GM19099 (cell line): Measurements from ENCODE around the gene ARHGEF25.

Source experiments
- POLR2A ChIP-seq: IDR thresholded peaks from 3 replicates; pipeline ENCODE4 v1.6.1; 2011; ENCODE audit warnings: low read depth; ENCODE audit not compliant: insufficient read length; ENCODE audit errors: extremely low read depth

ARHGEF25 gene

DNA sequence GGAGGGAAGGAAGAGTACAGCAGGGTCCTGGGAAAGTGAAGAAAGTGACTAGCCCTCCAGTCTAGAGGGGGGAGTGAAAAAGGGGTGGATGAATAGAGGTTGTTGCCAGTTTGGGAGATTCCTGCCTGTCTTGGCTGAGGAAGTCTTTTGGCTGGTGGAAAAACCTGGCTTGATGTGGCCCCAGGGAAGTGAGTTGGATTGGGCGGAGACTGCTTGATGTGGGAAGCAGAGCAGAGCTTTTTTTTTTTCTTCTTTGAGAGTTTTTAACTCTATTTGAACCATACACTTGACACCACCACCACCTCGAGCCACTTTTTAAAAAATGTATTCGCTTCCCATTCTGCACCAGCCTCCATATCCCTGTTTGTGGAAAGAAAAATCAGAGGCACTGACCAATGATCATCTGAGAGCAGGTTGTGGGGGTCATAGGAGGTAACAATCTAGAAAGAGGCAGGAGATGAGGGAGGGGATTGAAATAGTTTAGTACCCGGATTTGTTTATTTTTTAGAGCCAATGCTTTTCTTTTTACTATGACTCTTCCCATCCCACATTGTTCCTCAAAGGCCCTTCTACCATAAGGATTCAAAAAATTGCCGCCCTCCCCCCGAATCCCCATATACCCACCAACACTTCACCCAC is 7.3 kb upstream of the ARHGEF25 start:
- no peak for TF ChIP-seq POLR2A

DNA sequence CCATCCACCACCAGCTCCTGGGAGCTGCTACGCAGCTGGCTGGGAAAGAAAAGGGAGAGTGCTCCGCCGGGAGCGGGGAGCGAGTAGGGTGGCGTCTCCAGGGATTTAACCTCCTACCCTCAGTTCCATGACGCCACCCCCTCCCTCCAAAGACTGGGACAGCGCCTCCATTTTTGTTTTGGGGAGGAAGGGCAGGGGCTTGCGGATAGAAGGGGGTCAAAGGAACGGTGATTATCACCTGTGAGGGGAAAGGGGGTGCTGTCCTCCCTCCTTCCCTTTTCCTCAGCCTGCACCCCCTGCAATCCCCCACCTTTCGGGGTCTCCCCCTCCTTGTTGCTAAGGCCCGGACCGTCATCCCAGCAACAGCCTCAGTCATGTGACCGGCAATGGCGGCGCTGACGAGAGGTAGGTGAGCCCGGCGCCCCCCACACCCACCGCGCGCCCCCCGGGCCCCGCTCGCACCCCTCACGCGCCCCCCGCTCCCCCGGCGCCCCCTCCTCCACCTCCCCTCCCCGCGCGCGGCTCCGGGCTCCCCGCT is 6.7 kb upstream of the ARHGEF25 start, which contains the start of gene DTX3:
TSS of gene DTX3 (plus strand) at position 371 of the 538 bp plus-strand sequence. CDS start 1,694 bp downstream, outside the sequence.
- peak; percentile 43 for TF ChIP-seq POLR2A

DNA sequence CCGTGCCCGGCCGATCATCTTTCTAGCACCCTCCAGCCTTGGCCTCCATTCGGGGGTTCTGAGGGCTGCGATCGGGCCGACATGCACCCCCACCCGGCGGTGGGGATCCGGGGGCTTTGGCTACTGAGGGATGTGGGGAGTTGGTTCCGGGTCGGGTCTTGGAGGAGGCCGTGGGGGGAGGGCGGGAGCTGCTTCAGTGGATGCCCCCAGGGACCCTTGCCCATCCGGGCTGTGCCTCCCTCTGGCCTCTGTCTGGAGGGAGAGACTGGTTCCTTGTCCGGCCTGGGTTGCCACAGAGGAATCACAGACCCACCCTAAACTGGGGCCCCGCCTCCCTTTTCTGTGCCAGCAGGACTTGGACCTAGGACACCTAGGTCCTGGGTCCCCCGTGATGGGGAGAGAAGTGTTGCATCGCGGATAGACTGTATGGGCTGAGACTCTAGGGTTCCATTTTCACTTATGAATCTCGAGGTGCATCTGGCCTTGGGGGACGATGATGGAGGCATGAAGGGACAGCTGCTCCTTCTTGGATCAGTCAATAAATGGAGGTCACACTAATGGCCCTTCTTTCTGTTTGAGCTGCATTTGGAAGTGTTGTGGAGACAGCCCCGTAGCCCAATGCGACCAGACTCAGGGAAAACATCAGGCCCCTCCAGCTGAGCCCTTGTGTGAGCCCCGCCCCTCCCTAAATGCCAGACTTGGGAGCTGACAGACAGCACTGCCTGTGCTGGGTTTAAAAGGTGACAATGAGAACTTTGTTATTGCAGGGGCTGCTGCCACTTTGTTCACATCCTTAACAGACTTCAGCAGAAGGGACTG is 6.0 kb upstream of the ARHGEF25 start:
- no peak for TF ChIP-seq POLR2A

DNA sequence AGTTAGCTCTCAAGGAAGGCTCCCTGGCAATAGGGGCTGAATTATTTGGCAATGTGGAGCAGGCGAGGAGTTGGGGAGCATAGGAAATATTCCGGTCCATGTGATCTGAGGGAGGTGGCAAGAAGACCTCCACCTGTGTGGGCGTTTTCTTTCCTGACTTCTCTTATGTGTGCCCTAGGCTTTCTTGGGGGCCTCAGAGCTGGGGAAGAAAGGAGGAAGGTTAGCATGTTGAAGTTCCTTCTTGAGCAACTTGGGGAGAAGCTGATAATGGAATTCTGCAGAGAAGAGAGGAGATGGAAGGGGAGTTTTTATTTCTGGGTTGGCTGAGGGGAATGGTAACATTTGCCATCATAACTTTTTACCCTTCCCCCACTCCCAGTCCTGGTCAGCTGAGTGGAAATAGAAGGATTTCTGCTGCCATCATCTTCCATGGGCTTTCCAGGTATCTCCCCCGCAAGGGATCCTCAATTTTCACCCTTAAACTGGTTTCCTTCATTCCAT is 5.4 kb upstream of the ARHGEF25 start:
- TF ChIP-seq POLR2A, result no peak

DNA sequence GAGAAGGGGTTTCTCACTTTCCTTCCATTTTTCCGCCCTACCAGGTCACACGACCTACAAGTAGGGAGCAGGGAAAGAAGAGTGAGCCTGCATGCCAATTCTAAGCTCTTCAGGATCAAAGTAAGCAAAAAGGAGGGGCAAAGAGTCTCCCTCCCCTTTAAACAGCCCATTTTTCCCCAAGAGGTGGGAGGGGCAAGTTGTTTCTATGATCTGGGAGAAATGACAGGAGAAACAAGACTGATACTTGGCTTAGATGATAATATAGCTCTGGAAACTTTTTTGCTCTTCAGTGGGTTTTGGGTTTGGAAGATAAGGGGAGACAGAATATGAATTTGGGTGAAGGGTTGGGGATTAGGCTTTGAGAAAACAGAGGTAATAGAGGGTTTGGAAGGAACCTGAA is 4.8 kb upstream of the ARHGEF25 start:
- no peak for TF ChIP-seq POLR2A

DNA sequence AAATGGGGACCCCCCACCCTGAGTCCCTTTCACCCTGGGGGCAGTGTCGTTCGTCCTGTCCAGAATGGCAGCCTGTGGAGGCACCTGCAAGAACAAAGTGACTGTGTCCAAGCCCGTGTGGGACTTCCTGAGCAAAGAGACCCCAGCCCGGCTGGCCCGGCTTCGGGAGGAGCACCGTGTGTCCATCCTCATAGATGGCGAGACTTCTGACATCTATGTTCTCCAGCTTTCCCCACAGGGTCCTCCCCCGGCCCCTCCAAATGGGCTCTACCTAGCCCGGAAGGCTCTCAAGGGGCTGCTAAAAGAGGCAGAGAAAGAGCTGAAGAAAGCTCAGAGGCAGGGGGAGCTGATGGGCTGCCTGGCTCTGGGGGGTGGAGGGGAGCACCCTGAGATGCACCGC is 4.4 kb upstream of the ARHGEF25 start:
- no peak for TF ChIP-seq POLR2A

DNA sequence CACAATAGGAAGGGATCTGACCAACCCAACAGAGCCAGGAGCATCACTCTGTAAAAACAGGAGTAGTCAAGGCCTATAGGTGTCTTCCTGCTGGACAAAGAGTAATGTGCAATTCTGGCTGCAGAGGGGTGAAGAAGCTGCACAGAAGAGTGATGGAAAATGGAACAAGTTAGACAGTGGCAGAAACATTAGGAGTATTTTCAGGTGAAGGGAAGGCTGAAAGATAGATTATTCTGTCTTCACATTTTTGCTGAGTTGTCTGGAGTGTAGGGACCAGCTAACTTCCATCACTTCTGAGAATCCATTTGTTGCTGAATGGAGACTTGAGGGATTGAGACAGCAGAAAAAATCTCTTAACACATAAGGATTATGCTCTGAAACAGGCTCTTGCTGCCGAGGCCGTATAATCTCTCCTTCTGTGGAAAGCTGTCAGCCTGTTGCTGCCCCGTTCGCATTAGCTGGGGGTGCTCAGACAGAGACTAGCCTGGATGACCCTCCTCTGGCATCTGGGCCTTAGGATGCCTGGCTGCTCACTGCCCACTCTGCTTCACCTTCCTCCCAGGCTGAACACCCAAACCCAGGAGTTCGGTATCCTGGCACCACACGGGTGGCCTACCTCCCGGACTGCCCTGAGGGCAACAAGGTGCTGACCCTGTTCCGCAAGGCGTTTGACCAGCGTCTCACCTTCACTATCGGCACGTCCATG is 3.1 kb upstream of the ARHGEF25 start:
- TF ChIP-seq POLR2A, result no peak

DNA sequence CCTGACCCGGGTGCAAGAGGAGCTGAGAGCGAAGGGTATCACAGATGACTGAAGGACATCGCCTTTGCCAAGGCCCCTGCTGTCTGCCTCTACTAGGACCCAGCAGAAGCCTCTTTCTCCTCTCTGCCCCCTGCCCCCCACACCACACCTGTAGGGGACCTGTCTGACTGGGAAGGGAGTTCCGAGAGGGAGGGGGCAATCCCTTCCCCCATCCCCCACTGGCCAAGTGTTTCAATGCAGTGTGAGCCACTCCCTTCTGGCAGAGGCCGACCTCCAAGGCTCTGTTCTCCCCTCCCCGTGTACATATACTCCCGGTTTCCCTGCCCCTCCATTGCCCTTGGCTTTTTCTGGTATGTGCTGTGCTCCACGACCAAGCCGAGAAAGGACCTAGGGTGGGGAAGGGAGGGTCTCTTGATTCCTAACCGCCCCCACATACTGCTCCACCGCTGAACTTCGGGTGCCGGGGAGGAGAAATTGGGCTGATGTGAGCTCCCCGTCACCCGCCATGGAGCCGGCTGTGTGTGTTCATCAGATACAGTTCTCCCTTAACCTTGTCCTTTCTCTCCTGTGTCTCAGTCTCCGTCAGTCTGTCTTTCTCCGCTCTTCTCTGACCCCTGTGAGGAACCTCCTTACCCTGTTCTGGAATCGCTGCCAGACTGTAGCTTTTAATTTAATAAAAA is 2.0 kb upstream of the ARHGEF25 start:
- no peak for TF ChIP-seq POLR2A

DNA sequence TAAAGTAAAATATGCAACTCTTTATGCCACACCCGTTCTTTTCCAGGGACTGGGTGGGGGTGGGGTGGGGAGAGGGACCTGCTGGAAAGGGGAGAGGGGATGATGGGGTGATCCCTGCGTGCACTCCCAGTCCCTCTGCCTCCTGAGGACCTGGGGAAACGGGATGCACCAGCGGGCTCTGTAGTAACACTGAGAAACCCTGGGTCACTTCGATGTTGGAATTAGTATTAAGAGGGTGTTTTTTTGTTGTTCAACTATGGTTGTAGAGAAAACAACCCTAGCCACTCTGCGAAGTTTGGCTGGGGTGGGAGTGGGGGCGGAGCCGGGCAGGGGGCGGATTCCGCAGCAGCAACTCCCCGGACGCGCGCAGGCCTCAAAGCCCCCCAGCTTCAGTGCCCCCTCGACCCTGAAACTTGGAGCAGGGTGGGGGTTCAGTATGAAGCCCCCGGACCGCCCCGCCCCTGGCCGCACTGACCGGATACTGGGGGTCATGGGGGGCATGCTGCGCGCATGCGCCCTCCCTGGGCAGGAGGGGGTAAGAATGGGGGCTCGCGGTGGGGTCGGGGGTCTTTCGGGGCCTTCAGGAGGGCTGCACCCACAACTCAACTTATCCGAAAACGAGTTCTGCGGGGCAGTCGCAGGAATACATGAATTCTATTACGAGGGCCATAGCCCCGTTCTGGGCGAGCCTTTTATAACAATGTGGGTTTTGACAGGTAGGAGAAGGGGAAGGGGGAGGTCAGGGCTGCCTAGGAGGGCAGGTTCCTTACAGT is 1.3 kb upstream of the ARHGEF25 start:
- no peak for TF ChIP-seq POLR2A

DNA sequence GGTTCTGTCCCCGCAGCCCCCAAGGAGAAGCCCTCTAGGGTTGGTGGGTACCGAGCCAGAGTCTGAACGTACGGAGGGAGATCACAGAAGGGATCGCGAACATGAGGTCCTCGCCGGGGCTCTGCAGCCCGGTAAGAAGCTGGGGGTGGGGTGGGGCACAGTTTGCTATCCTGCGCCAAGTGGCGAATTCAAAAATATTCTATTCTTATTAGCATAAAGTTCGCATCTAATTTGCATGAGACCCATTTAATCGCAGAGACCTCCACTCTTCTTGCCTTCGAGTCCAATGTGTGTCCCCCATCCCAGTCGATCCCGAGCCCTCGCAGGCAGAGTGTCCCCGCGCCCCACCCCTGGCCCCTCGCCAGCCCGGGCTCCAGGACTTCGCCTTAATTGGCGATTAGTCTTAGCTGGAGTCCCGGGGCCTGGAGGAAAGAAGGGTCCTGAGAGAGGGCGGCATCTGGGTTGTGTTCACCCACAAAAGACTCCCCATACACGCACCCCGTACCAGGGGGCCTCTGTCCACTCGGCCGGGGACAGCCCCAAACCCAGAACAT is 604 bp upstream of the ARHGEF25 start:
- no peak for TF ChIP-seq POLR2A

DNA sequence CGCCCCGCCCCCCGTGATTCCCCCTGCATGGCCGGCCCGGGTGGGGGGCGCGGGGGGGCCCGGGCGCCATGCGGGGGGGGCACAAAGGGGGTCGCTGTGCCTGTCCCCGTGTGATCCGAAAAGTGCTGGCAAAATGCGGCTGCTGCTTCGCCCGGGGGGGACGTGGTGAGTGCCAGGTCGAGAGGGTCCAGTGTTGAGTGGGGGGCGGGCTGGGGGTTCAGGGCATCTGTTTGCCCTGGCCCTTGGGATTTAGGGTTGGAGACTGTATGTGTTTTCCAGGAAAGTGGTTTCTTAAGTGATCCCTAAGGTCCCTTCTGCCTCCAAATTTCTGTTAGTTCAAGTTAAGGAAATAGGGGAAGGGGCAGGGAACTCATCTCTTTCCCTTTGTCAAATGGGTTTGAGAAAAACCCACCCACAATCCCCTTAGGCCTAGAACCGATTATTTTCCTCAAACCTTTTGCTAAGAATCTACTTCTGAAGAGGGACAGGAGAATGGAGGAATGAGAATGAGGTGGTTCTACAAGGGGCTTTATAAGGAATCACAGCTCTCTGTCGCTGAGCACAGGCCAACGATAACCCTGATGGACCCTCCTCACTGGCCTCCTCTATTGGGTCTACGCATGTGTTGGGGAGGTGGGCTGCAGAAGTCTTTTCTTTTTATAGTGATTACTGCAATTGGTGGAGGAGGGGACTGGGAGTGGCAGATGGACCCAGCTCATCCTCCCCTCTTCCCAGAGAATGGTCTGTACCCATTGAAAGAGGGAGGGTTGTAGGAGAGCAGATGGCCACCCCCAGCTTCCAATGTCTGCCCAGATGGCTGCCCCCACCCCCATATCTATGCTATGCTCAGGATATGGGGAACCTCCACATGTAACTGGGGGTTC is 834 bp downstream of the ARHGEF25 start:
- TF ChIP-seq POLR2A, result no peak

DNA sequence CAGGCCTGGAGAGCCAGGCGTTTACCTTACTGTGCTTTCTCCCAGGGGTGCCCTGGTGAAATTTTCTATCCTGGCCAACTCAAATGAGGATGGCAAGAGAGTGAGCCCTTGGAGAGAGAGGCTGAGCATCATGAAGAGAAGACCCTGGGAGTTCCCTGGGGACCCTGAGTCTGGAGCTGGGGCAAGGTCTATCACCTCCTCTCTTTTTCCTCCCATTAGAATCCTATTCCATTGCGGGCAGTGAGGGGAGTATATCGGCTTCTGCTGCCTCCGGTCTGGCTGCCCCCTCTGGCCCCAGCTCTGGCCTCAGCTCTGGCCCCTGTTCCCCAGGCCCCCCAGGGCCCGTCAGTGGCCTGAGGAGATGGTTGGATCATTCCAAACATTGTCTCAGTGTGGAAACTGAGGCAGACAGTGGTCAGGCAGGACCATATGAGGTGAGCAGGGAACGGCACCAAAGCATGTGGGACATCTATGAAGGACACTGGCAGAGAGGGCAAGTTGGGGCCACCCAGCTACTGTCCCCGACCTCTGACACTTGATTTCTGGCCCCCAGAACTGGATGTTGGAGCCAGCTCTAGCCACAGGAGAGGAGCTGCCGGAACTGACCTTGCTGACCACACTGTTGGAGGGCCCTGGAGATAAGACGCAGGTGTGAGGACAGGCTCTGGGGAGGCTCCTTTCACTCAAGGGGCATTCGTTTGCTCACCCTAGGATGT is 1.6 kb downstream of the ARHGEF25 start:
- no peak for TF ChIP-seq POLR2A
